Left hindlimb (tissue), 1 donor: Measurements from ENCODE around the gene NET1.
"Not testable (repeated sequence)": the region's sequence is repeated elsewhere in the genome, so short reads cannot be mapped to it uniquely, and the experiment has no call there.

ENCODE experiments used
- DNase-seq: peaks from one replicate; pipeline ENCODE4 v3.0.0-alpha.2; 2018

The NET1 gene, protein sequence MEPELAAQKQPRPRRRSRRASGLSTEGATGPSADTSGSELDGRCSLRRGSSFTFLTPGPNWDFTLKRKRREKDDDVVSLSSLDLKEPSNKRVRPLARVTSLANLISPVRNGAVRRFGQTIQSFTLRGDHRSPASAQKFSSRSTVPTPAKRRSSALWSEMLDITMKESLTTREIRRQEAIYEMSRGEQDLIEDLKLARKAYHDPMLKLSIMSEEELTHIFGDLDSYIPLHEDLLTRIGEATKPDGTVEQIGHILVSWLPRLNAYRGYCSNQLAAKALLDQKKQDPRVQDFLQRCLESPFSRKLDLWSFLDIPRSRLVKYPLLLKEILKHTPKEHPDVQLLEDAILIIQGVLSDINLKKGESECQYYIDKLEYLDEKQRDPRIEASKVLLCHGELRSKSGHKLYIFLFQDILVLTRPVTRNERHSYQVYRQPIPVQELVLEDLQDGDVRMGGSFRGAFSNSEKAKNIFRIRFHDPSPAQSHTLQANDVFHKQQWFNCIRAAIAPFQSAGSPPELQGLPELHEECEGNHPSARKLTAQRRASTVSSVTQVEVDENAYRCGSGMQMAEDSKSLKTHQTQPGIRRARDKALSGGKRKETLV

DNA sequence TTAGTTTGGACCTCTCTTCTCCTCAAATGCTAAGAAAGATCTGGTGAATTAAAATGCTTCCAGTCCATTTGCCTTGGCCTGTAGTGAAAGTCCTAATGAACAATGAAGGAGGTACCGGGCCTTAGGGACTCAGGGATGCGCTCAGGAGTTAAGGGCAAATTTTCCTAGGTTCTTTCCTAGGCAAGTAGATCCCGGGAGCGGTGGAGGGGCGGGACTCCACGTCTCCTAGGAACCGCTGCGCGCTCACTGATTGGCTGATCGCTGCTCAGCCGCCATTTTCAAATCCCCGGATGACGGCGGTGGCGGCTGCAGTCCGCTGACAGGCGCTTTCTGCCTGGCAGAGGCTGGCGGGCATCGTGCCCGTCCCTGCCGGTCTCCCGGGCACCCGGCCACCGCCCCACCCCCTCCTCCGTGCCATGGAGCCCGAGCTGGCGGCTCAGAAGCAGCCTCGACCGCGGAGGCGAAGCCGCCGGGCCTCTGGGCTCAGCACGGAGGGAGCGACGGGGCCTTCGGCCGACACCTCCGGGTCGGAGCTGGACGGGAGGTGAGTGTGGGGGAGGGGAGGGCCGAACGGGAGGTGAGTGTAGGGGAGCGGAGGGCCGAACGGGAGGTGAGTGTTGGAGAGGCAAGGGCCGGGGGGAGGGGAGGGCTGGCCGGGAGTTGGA is at the start of gene NET1:
Gene NET1, plus strand, starts transcription at position 281 of the 665 bp plus-strand sequence. Its CDS starts 136 bp downstream, at position 417.
- peak; percentile 92 for DNase-seq

- DNase-seq = no peak
Measured at GRCh38 chr10:5362873-5363272, 49.5 kb upstream of the NET1 start.

DNA sequence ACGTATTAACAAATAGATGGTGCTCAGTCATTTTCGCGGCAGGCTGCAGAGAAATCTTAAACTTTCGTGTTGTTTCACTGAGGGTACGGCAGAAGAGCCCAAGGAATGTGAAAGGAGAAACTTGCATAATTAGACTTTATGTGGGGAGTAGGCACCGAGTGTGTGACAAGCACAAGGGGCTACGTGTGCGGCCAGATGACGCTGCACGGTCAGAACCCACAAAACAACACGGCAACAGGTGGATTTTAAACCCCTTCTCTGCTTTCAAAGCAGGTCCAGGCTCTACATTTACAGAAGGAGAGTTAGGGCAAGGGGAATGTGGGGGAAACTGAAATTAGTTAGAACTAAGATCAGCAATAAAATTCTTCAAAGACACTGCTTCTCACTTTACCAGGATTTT is 48.0 kb upstream of the NET1 start:
- no peak for DNase-seq

- no peak for DNase-seq
Measured at GRCh38 chr10:5364890-5365338, 47.4 kb upstream of the NET1 start, which contains the start of gene UCN3. Gene UCN3 (plus strand): TSS chr10:5364966. CDS start chr10:5373721, 8,755 bp downstream.

GRCh38 chr10:5365928-5366327 is 46.4 kb upstream of the NET1 start:
- DNase-seq = no peak

DNA sequence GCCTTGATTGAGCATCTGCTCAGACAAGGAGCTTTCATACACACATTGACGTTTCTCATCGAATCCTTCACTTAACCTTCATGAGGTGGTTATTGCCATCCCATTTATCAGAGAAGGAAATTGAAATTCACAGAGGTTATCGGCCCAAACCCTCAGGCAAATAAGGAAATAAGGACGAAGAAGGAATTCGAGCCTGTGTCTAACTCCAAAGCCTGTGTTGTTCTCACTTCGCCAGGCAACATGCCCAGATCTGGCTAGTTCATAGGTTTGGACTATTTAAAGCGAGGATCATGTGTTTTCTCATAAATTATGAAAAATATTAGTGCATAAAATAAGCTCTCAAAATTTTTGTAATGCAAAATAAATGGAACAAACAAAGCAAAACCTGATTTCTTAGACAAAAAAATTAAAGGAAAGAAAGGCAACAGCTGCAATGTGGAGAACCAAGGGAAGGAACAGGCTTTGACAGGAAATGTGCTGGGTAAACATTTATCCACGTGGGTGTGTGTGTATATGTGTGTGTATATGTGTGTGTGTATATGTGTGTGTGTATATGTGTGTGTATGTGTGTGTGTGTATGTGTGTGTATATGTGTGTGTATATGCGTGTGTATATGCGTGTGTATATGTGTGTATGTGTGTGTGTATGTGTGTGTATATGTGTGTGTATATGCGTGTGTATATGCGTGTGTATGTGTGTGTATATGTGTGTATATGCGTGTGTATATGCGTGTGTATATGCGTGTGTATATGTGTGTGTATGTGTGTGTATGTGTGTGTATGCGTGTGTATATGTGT is 42.8 kb upstream of the NET1 start:
- no peak for DNase-seq

DNA sequence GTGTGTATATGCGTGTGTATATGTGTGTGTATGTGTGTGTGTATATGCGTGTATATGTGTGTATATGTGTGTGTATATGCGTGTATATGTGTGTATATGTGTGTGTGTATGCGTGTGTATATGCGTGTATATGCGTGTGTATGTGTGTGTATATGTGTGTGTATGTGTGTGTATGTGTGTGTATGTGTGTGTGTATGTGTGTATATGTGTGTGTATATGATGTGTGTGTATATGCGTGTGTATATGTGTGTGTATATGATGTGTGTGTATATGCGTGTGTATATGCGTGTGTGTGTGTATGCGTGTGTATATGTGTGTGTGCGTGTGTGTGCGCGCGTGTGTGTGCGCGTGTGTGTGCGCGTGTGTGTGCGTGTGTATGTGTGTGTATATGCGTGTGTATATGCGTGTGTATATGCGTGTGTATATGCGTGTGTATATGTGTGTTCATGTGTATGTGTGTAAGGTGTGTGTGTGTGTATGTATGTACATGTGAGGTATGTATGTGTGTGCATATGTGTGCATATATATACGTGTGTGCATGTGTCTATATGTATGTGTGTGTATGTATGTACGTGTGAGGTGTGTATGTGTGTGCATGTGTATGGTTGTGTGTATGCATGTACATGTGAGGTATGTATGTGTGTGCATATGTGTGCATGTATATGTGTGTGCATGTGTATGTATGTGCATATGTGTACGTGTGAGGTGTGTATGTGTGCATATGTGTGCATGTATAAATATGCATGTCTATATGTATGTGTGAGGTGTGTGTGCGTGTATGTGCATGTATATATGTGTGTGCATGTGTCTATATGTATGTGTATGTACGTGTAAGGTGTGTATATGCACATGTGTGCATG is 41.6 kb upstream of the NET1 start:
- DNase-seq = no peak

DNA sequence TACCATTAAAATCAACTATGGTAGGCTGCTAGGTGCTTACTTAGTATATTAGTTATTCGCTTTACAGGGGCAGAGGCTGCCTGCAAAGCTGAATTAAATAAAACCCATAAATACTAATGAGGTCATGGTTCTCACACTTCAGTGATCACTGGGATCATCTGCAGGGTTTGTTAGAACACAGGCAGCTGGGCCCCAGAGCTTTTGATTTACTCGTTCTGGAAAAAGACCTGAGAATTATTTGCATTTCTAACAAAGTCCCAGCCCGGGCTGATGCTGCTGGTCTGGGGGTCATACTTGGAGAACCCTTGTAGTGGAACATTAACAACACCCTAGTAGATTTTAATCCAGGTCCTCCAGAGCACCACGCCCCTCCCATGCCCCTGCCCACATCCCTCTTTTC is 39.0 kb upstream of the NET1 start:
- no peak for DNase-seq

DNA sequence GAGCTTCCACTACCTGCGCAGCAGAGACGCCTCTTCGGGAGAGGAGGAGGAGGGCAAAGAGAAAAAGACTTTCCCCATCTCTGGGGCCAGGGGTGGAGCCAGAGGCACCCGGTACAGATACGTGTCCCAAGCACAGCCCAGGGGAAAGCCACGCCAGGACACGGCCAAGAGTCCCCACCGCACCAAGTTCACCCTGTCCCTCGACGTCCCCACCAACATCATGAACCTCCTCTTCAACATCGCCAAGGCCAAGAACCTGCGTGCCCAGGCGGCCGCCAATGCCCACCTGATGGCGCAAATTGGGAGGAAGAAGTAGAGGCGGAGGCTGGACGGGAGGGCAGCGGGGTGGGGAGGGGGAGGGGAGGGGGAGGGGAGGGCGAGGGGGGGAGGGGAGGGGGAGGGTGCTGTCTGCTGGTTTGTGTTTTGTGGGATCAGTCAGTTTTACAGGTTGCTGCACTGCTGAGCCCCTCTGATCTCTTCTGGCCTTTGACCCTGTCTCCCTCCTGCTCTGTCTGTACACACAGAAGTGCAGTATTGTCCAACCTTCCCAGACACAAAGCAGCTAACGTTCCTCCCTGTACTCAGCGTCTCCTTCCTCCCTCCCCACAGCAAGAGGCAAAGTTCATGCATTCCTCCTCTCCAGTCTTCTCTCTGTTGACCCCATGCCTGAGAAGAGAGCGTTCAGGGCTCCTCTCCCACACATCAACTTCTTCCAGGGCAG is 38.3 kb upstream of the NET1 start:
- DNase-seq = no peak

- no peak for DNase-seq
Measured at GRCh38 chr10:5376450-5376849, 35.9 kb upstream of the NET1 start.

DNA sequence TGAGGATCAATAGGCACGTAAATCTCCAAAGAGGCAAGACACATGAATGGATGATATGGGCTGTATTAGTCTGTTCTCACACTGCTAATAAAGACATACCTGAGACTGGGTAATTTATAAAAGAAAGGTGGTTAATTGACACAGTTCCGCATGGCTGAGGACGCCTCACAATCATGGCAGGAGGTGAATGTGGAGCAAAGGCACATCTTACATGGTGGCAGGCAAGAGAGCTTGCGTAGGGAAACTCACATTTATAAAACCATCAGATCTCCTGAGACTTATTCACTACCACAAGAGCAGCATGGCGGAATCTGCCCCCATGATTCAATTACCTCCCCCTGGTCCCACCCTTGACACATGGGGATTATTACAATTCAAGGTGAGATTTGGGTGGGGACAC is 33.2 kb upstream of the NET1 start:
- DNase-seq = not testable (repeated sequence)

GRCh38 chr10:5380395-5380794 is 32.0 kb upstream of the NET1 start:
- not testable (repeated sequence) for DNase-seq

DNA sequence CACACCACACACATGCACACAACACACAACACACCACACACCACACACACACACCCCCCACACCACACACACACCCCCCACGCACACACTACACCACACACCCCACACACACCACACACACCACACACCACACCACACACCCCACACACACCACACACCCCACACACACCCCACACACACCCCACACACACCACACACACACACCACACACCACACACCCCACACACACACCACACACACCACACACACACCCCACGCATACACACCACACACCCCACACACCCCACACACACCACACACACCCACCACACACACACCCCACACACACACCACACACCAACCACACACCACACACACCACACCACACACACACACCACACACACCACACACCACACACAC is 31.2 kb upstream of the NET1 start:
- no peak for DNase-seq

GRCh38 chr10:5385224-5385623 is 27.1 kb upstream of the NET1 start:
- DNase-seq = no peak

DNA sequence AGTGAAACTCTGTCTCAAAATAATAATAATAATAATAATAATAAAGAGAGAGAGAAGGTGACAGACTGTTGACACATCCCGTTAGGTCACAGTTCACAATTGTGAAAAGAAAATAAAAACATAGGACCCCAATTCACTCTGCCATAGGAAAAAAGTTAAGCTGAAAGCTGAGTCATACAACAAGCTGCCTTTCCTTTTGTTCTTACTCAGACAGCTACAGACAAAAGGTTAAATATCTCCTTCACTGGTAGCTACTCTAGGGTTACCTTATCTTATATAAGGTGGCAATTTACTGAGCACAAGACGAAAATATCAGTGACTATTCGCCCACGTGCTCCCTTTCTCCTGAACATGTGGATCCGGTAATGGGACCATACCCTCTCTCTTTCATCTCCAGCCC is 25.2 kb upstream of the NET1 start:
- DNase-seq = no peak

DNA sequence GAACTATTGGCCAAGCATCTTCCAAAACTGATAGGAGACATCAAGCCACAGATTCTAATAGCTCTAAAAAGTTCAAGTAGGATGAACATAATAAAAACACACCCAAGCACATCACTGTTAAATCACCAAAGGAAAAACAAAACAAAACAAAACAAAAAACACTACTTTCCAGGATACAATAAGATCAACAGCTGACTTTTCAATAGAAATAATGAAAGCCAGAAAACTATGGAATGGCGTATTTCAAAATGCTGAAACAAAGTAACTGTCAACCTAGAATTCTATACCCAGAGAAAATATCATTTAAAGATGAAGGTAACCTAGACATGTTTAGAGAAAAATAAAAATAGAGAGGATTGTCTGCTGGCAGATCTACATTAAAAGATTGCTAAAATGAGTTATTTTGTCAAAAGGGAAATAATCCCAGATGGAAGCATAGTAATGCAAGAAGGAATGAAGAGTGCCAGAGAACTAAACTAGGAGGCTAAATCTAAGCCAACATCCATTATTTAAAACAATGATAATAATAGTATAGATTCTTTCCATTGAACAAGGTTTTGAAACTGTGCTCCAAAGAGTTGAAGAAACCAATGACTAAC is 21.7 kb upstream of the NET1 start:
- no peak for DNase-seq

DNA sequence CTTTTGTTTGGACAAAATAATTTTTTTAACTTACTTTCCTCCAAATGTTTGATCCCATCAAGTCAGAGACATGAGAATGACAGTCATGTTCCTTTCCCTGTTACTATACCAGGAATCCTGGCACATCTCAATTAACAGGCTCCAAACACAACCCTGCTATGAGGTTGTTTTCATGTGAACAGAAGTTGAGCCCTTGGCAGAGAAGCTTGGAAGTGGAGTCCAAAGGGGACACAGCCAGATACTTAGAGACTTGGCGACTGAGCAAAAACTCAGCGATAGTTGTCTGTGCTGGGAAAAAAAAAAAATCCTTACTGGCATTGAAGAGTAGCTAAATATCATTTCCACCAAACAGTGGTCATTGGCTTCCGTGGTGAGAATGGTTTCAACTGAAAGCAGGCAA is 20.6 kb upstream of the NET1 start:
- no peak for DNase-seq

DNA sequence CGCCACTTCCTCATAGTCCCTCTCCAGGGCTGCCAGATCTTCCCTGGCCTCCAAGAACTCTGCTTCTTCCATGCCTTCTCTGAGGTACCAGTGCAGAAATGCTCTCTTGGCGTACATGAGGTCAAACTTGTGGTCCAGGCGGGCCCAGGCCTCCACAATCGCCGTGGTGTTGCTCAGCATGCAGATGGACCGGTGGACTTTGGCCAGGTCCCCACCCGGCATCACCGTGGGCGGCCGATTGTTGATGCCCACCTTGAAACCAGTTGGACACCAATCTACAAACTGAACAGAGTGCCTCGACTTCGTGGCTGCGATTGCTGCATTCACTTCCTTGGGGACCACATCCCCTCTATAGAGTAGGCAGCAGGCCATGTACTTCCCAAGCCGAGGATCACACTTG is 18.8 kb upstream of the NET1 start:
- DNase-seq = no peak

- DNase-seq = no peak
Measured at GRCh38 chr10:5395168-5395567, 17.2 kb upstream of the NET1 start.

- no peak for DNase-seq
Measured at GRCh38 chr10:5396556-5397300, 15.6 kb upstream of the NET1 start.
